Inflammatory macrophage treated with lipopolysaccharide for 4 hours (primary cell): Measurements from ENCODE around the gene CHD2.
"Not testable (repeated sequence)": the region's sequence is repeated elsewhere in the genome, so short reads cannot be mapped to it uniquely, and the experiment has no call there.

ENCODE experiments used
- DNase-seq: peaks from one replicate; pipeline ENCODE4 v3.0.0-alpha.2; 2020

Gene CHD2

DNA sequence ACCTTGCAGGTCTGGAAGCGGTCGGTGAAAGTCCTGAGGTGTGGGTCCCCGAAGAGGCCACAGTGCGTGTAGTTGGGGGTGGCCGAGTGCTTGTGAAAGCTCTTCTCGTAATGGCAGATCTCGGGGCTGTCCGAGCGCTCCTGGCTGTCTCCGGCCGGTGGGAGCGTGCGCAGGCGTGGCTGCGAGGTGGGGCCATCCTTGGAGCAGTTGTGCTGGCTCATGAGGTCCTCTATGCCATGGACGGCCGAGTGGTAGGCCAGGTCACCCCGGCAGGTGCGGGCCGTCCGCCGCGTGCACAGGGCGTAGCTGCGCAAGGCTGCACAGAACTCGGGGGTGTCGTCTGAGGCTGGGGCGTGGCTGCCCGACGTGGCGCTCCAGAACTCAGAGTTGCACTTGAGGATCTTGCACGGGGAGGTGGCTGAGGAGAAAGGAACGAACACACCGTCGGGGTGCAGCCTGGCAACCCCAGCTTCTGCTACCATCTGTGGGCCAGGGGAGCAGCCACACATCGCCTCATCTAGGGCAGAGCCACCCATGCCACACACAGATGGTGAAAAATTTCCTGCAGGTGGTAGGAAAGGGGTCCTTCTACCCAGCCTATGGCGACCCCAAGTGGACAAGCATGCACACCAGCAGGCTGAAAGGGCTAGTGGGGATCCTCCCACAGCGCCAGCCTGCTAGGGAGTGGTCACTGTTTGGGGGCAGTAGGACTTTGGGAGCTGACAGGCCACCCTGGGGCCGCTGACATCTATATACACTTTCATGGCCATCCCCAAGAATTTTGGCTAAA is 152.2 kb downstream of the CHD2 start:
- no peak for DNase-seq

DNA sequence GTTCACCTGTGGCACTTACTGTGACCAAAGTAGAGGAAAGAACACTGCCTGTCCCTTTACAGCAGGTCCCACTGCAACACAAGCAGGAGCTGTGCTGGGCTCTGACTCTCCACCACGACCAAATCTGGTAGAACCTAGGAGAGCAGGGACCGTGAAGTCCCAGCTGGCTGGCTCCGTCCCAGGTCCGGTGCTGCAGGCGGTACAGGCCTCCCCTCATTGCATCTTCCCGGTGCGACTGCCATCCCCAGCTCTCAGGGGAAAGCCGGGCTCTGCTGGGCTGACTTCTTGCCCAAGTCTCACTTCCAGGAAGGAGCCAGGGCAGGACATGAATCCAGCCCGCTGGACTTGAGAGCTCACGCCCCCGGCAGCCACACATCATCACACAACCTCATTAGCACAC is 155.1 kb downstream of the CHD2 start:
- DNase-seq, result no peak

DNA sequence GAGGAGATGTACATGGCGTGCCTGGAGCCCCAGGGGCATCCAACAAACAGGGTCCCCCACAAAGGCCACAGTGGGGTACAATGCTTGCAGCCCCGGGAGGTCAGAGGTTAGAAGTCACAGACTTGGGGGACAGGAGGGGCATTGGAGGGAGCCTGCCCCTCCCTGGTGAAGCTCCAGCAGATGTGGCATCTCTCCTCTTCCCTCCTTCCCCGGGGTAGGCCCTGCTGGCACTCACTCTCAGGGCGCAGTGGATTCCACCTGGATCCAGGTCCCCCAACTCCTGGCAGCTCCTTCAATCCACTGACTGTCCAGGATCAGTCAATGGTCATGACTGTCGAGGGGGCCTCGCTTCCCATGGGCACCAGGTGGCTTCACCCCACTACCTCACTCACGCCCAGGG is 156.7 kb downstream of the CHD2 start:
- no peak for DNase-seq

DNA sequence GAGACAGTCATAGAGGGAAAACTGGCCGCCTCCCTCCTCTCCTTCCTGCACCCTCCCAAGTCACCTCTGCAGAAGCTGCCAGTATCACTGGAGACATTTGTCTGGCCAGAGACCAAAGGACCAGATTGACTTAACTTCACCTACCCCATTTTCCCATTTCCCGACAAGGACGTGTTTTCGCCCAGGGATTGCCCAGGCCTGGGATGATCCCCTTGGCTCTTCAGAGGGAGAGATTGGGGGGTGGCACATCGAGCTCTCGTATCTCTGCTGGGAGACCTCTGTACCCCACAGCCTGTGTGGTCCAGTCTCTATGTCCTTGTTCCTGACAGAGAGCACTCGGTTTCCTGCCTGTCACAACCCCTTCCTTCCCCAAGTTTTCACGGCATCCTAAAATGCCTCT is 157.5 kb downstream of the CHD2 start:
- no peak for DNase-seq

DNA sequence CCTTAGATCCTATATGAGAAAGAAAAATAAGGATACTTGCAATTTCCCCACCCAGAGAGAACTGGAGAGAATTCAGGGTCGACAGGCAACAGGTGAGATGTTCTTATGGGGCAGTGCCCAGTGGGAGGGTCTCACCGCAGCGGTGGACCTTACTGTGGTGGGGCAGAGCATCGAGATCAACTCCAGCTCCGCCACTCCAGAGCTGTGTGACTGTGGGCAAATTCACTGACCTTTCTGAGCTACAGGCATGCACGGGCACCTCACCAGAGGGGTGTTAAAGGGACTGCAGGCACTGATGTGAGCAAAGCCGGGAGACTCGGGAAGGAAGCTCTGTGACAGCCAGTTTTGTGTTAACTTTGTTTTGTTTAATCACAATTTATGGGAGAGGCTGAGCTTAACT is 158.0 kb downstream of the CHD2 start:
- DNase-seq, result no peak

DNA sequence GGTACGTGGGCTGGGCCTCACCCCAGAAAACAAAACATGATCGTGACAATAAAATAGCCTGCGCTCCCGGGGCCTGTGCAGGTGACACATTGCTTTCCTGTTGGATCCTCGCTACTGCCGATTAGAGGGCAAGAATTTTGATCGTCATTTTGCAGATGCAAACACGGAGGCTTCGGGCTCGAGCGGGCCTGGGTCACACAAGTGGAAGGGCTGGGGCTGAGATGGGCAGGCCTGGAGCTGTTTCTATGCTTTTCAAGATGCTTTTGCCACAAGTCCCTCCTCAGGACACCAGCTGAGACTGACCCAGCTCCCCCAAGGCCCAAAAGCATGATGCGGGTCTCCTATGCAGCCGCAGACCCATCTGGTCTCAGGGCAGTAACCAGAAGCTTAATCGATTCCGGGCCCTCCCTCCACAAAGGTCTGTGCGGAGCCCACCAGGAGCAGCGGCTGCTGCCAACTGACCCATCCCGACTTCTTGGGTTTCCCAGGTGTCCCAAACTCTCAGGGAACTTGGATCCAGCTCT is 158.8 kb downstream of the CHD2 start:
- DNase-seq, result no peak

DNA sequence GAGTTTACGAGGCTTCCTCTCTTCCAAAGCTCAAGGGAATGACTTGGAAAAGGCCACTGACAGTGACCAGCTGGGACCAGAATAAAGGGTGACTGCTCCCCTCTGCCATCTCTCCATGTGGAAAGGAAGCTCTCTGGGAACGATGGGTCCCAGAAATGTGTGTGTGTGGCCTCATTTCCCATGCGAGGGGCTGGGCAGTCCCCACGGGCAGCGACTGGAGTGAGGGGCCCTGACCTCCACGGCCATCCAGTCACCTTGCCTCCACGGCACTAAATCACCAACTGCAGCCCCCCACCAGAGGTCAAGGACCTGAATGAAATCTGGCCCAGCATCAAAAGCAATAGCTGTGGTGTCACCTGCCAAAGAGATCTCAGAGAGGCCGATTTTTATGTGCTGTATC is 159.3 kb downstream of the CHD2 start:
- DNase-seq, result no peak

DNA sequence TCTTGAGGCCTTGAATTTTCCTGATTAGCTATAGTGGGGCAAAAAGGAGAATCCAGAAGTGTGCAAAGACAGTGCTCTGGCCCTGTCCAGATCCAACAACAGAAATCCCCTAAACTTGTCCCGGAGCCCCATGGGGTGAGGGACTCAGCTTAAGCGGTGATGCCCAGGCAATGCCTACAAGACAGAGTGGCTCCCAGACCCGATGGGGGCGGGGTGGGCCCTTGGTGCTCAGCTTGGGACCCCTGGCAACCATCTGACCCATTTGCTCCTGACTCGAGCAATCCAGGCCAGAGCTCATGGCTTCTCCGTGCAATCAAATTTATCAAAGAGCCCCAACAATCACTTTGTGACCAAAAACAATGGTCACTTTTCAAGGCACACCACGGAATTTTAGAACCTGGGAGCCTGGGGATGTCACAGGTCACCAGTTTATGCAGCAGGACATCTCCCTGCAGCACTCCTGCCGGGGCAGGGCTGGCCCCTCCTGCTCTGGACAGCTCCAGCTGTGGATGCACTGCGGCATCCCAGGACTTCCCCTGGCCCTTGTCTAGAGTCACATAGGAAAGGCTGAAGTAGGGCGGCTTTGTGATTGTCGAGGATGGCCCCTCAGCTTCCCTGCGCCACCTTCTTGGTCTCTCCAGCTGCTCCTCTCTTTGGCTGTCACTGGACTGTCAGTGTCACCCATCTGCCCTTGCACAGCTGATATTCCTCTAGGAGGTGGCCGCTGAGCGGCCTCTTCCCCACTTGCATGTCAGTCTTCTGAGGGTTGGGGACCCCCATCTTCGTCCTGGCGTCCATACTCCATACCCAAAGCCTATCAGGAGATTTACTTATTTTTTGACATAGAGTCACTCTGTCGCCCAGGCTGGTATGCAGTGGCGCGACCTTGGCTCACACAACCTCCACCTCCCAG is 160.5 kb downstream of the CHD2 start:
- no peak for DNase-seq

DNA sequence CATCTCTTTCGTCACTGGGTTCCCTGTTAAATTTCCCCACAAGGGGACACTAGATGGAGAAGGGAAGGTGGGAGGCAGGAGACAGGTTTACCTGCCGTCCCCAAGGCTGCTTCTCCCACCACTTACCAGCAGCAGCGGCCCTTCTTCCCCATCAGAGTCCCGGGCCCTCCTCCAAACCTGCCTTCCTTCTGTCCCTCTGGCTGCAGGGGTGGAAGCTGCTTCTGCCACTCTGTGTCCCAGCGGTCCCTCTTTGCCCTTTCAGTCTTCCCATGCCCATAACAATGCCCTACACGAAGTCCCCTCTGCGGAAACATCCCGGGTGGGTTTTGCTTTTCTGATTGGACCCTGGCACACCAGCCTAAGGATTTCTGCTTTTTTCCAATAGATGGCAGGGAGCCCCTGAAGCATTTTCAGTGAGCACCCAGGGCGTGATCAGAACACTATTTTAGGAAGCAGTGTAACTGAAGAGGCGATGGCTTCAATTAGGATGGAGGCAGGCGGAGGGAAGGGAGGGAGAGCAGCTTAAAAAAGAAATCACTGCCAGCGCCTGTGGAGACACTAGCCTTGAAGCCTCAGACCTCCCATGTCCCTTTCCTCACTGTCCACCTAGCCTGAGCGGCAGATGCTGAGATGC is 162.6 kb downstream of the CHD2 start:
- DNase-seq, result not testable (repeated sequence)

DNA sequence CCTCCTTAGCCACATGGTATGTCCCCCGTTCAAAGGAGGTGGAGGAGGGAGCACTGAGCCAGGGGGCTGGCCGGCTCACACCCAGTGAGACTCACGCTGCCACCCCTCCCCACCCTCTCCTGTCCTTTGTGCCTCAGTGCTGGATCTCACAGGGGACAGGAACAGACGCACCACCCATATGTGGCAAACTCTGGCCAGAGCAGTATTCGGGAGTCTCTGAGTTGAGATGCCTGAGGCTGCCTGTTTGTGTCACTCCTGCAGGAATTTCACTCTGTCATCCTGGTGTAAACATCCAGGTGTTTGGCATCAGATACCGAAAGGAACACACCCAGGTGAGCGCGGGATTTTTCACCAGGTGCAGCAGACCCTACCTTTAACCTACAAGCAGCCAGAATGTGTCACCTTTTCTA is 163.1 kb downstream of the CHD2 start:
- no peak for DNase-seq

DNA sequence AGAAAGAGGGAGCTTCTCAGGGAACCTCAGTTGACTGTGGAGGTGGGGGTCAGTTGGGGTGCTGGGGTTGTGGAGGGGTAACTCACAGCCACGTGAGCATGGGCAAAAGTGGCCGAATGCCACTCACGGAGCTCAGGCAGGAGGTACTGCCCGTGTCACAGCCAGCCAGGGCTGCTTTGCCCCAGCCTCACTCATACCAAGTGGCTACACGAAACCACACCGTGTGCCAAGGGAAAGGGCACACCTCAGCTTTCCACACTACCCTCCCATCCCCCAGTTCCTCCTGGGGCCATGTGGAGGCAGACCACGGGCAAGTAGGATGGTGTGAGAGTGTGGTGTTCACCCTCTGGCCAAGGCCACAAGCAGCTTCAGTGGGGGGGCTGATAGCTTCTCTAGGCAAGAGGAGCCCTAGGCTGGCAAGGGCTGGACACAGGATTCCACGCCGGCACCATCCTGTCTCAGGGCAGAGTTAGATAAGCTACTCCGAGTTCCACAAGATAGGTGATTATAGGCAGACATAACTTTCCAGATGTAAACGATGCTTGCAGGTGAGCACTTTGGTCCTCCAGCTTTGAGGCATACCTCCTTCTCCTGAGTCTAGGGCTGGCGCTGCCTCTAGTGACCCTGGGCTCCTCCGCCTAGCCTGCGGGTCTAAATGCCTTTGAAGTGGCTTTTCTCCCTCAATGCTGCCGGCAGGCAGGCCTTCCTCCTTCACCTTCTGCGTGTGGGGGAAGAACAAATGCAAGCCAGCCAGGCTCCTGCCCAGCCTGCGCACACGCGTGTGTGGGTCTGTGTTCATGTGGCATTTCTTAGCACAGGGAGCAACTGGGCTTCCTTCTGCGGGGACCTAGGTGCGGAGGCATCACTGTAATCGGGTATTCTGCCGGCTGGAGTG is 163.9 kb downstream of the CHD2 start:
- no peak for DNase-seq

DNA sequence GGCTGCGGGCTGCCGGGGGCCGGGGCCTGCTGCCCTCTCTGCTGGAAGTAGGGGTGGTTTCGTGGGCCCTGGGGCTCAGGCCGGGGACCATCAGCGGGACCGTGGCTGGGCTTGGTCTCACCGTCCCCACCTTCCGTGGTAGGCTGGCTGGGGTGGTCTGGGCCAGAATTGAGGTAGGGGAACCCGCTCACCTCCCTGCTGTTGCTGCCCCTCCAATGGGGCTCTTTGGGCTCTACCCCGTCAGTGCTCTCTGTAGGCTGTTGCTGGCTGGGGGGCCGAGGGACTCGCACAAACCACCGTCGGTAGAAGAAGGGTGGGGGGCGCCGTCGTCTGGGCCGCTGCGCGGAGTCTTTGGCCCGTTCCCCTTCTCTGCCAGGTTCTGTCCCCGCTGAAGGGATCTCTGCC is 165.5 kb downstream of the CHD2 start:
- no peak for DNase-seq

DNA sequence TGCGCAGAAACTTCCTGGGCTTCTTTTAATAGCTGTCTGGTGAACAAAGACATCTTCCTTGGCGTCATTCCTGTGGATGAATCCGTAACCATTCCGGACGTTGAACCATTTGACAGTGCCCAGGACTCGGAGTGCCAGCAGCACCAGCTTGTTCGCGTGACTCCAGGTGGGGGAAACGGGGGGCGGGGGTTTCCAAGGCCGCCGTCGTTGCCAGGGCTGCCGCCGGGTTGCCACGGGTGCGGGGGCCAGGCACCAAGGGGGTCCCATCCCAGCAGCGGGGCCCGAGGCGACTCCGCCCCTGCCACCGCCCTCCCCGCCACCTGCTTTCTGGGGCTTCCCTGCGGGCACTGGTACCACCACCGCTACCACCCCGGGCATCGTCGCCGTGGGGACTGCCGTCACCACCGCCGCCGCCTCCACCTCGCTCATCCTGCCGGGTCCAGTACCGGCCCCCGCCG is 166.1 kb downstream of the CHD2 start:
- DNase-seq, result no peak

DNA sequence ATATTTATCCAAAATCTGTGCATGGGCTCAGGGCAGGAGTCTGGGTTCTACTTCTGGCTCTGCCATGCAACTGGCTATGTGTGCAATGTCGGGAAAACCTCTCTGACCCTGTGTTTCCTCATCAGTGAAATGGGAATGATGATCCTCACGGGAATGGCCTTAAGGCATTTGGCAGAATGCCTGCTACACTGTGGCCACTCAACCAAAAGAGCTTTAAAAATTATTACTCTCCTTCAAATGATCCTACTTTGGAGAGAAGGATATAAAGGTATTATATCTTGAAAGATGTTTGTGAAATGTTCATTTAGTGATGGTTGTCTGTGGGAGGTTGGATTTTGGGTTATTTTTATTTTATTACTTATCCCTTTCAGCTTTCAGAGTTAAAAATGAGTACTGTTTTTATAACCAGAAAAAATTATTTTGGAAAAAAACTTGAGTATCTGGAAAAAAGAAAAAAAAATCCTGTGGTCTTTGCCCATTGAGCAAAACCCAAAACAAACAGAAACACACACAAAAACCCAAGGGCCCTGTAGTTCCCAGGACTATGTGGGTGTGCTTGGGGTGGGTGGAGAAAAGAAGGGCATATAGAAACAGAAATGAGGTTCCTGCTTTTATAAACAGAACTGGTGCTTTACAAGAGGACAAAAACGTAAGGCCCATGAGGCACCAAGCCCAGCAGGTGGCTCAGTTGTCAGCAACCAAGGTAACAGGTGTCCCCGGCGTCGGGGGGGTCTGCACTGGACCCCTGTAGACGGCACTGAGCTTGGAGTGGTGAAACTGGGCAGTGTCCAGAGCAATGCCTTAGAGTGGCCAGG is 166.9 kb downstream of the CHD2 start:
- DNase-seq, result no peak

DNA sequence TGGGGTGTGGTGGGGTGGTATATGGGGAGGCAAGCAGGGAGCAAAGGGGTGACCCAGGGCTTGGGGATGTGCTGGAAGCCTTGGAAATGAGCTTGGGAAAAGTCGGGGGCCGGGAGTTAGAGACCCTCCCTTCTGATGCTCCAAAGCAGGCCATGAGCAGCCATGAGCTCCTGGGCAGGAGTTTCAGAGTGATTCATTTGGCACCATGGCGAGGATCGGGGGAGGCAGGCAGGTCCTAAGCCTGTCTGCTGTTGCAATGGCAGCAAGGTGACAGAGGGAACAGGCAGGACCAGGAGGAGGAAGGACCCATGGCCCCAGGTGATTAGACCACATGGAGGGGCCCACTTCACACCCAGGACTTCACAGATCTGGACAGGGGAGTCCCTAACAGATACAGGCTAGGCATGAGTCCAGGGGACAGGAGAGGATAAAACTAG is 167.5 kb downstream of the CHD2 start:
- no peak for DNase-seq

DNA sequence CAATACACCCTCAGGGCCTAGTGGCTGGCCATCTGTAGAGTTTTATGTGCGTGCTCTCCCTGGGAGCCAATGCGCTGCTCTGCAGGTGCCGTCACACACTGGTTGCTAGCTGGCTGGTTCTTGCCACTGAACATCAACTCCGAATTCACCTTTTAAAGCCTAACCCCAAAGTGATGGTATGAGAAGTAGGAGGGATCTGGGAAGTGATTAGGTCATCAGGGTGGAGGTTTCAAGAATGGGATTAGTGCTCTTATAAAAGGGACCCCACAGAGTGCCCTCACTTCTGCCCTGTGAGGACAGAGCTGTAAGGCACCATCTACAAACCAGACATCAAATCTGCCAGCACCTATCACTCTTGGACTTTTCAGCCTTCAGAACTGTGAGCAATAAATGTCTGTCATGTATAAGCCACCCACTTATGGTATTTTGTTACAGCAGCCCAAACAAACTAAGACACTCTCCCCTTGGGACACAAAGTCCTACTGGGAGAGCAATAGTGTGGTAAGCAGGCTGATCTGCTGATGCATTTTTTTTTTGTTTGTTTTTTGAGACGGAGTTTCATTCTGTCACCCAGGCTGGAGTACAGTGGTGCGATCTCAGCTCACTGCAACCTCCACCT is 168.6 kb downstream of the CHD2 start:
- DNase-seq, result no peak

DNA sequence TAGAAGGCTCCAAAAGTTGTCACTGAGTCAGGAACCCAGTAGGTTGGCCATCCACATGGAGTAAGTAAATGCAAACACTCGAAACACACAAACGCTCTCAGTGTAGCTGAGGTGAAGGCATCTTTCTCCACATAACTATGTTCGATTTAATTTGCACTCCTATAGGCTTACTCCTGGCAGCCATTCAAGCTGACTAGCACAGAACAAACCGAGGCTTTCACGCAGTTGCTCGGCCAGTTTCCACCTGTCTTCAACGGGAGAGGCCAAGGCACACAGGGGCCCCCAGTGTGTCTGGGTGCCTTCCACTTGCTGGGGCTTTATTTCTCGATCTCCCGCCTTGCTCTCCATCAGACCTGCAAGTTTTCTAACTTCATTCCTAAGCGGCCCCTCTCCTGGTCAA is 170.0 kb downstream of the CHD2 start:
- no peak for DNase-seq

DNA sequence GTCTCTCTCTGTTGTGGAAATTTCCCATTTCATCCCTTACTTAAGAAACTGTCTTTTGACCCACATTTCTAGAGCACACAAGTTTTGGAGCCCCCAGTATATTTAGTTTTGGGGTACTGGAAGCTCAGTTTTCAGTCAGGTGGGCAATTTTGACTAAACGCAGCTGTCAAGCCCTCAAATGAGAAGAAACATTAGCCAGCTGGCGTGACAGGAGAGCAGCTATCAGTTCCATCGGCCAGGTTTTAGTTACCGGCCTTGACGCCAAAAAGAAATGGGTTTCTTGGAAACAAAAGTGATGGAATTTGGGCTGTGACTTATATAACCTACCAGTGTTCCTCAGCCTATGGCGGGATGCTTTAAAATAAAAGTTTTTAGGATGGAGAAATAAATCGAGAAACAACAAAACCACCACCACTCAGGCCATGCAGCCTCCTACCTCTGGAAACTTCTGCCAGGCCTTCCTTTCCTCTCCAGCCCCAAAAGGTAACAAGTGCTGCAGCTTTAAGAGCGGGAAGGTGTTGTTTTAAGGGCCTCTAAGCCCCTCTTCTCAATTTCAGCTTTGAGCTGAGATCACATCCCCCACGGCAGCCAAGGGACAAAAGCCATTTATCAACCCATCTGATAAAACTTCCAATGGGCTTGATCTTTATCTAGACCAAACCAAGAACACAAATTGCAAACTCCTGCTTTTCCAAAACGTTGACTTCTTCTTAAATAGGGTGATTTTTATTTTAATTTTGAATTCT is 170.6 kb downstream of the CHD2 start:
- no peak for DNase-seq

DNA sequence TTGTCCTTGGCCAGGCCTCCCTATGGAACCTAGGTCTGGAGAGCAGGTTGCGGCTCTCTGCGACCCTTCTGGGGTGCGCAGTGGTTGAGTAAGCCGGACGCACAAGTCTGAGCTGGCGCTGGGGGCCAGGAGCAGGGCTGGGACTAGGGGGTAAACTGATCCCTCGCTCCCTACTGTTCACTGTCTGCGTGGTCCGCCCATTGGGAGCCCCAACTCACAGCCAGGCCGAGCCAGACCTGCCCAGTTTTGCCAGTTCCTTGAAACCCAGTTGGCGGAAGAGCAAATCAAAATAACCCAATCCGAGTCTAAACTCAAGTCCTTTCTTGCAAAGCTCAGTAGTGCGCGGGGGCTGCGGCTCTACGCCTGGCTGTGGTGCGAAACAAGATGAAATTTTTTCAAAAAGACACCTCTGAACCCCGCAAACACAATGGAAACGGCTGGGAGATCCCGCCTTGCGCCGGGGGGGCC is 171.4 kb downstream of the CHD2 start:
- DNase-seq, result no peak

DNA sequence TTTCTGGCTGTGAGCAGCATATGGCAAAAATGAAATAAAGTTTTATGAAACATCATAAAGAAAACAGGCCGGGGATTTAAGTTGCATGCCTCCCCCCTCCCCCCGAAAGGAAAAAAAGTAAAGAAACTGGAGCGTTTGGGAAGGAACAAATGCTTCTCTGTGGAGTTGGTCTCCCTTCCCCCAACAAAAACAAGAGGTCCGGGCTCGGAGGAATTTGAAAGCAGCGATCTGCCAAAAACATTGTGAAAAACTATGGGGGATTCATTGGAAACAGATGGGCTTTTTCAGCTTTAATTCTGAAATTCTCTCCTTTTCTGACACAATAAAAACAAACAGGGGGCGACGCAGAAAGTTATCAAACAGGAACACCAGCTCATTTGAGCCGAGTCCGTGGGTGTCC is 171.9 kb downstream of the CHD2 start:
- no peak for DNase-seq
